GM12892 (cell line): ENCODE data around the gene SLC5A8.

ENCODE experiments used
- POLR2A ChIP-seq: IDR thresholded peaks from 2 replicates; pipeline ENCODE4 v1.6.1; 2011; ENCODE audit warnings: low read depth, low read length, control low read depth
- POLR2AphosphoS5 ChIP-seq: IDR thresholded peaks from 2 replicates; pipeline ENCODE4 v1.6.1; 2011; ENCODE audit warnings: low read depth, low read length, control low read depth
- TAF1 ChIP-seq: IDR thresholded peaks from 2 replicates; pipeline ENCODE4 v1.6.1; 2011; ENCODE audit warnings: low read depth, mild to moderate bottlenecking, control low read depth, low read length, borderline replicate concordance

DNA sequence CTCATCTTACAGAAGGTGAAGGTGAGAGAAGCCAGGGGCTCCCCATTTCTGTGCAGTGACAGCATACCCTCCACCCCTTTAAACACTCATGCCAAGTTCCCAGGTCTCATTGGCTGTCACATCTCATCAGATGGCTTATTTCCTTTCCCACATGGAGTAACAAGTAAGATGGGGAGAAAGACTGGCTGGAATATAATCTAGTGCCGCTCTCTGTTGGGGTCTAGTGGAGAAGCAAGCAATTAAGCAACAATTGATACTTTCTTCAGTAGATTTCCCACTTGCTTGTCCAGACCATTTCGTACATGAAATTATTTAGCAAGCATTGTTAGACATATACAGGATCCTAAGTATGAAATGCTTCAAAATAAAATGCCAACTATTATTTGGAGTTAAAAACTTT, 92.2 kb downstream of the SLC5A8 start:
- no peak for TF ChIP-seq POLR2AphosphoS5
- TF ChIP-seq POLR2A, result no peak
- TF ChIP-seq TAF1, result no peak
